ENCODE measurements around the gene GCK. TPM values are rescaled to one million over a fixed set of nuclear protein-coding genes. Genes with fewer than 3 reads are reported as not detected.

Gene GCK
- total and polyA plus RNA-seq, 11 donors, result 0.54 to 5.7 (median 1.9) TPM

- no peak for TF ChIP-seq POLR2A (IDR thresholded peaks at IDR 0.05)
- no peak for TF ChIP-seq CTCF (IDR thresholded peaks at IDR 0.05)
- Histone ChIP-seq H3K4me1 (no peaks in the 10 kb centered on the region), H3K36me3 (no peaks in the 10 kb centered on the region), H3K9me3 (peaks cover 0 to 15% (median 7%) of the 10 kb centered on the region in 12 donors), H3K27me3 (peaks cover 0 to 11% (median 0%) of the 10 kb centered on the region in 9 donors), H3K27ac (no peak overlapping the region), H3K4me3 (no peak overlapping the region)
- intact Hi-C loops (cut with DNase I), result no loop called here
- ATAC-seq, result no peak
- no peak for DNase-seq
- 74 to 80% (median 77%) methylated on average over 5 of the region's 5 CpGs for WGBS, 4 donors
Measured at GRCh38 chr7:44186736-44187135, 2.5 kb downstream of the GCK start.

- Histone ChIP-seq H3K27me3 (peaks cover 0 to 11% (median 0%) of the 10 kb centered on the region in 9 donors), H3K27ac (no peak overlapping the region), H3K4me3 (no peak overlapping the region), H3K36me3 (no peaks in the 10 kb centered on the region), H3K9me3 (peaks cover 0 to 15% (median 7%) of the 10 kb centered on the region in 12 donors), H3K4me1 (no peaks in the 10 kb centered on the region)
- DNase-seq, result no peak
- WGBS, 4 donors, result 77 to 86% (median 83%) methylated on average over 3 to 5 of the region's 5 CpGs
- intact Hi-C loops (cut with DNase I), result no loop called here
- ATAC-seq, result no peak
- TF ChIP-seq CTCF (IDR thresholded peaks at IDR 0.05) (no peak), POLR2A (IDR thresholded peaks at IDR 0.05) (no peak)
Measured at GRCh38 chr7:44185729-44186128, 3.5 kb downstream of the GCK start.

GRCh38 chr7:44184873-44185446, 4.3 kb downstream of the GCK start:
- no peak for TF ChIP-seq CTCF (IDR thresholded peaks at IDR 0.05)
- no peak for TF ChIP-seq POLR2A (IDR thresholded peaks at IDR 0.05)
- Histone ChIP-seq H3K4me3 (no peak overlapping the region), H3K9me3 (peaks cover 0 to 15% (median 7%) of the 10 kb centered on the region in 12 donors), H3K4me1 (no peaks in the 10 kb centered on the region), H3K36me3 (no peaks in the 10 kb centered on the region), H3K27me3 (peaks cover 0 to 11% (median 0%) of the 10 kb centered on the region in 9 donors), H3K27ac (no peak overlapping the region)
- DNase-seq, result no peak
- WGBS, 4 donors, result 76 to 95% (median 85%) methylated on average over 2 of the region's 2 CpGs
- intact Hi-C loops (cut with DNase I), result no loop called here
- ATAC-seq, result no peak

- intact Hi-C loops (cut with DNase I), result no loop called here
- H3K36me3 ChIP-seq, result no peaks in the 10 kb centered on the region
- ATAC-seq (peak in 2 of 4 donors; percentile 14 to 41), DNase-seq (no peak)
- H3K27ac ChIP-seq, result no peak overlapping the region
- 72 to 80% (median 76%) methylated on average over 16 of the region's 16 CpGs for WGBS, 4 donors
- H3K9me3 ChIP-seq, result peaks cover 0 to 15% (median 7%) of the 10 kb centered on the region in 12 donors
- peaks cover 0 to 5% (median 0%) of the 10 kb centered on the region in 9 donors for H3K27me3 ChIP-seq
- TF ChIP-seq POLR2A (IDR thresholded peaks at IDR 0.05) (no peak), CTCF (IDR thresholded peaks at IDR 0.05) (no peak)
- no peak overlapping the region for H3K4me3 ChIP-seq
- H3K4me1 ChIP-seq, result no peaks in the 10 kb centered on the region
Measured at GRCh38 chr7:44184206-44184872, 4.9 kb downstream of the GCK start.

Data from heart left ventricle (tissue), 16 donors.